Esophagus muscularis mucosa (tissue), 3 donors: Measurements from ENCODE around the gene AP1S3.

Experiments
- POLR2A ChIP-seq: fragments of 450-650 bp; IDR thresholded peaks from one replicate; pipeline ENCODE4 v1.6.1; 2017; ENCODE audit warnings: antibody characterized with exemption, moderate library complexity, mild to moderate bottlenecking, low read depth
- TF ChIP-seq, protein P1 (sequence below), 3 experiments: fragments of 200-600 bp in 2 of 3; fragments of 450-650 bp in 1 of 3; sonication (generic) in 2 of 3; IDR thresholded peaks; one replicate each; pipeline ENCODE4 v1.5.1; 2017 to 2019; ENCODE audit warnings: antibody characterized with exemption in 3 of 3, mild to moderate bottlenecking in 2 of 3, moderate library complexity in 1 of 3

DNA sequence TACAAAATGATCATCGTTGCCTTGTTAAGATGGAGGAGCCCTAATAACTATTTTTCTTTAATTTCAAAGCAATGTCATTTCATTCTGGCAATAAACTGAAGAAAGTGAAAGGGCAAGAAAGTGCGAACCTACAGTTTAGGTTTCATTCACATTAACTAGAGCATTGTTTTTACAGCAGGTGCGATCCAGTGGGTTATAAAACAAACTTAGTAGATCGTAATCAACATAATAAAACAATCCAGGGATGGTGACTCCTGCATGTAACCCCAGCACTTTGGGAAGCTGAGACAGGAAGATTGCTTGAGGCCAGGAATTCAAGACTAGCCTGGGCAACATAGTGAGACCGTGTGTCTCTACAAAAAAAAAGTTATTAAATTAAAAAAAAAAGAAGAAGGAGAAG lies 51.1 kb downstream of the AP1S3 start:
- TF ChIP-seq, protein P1, sequence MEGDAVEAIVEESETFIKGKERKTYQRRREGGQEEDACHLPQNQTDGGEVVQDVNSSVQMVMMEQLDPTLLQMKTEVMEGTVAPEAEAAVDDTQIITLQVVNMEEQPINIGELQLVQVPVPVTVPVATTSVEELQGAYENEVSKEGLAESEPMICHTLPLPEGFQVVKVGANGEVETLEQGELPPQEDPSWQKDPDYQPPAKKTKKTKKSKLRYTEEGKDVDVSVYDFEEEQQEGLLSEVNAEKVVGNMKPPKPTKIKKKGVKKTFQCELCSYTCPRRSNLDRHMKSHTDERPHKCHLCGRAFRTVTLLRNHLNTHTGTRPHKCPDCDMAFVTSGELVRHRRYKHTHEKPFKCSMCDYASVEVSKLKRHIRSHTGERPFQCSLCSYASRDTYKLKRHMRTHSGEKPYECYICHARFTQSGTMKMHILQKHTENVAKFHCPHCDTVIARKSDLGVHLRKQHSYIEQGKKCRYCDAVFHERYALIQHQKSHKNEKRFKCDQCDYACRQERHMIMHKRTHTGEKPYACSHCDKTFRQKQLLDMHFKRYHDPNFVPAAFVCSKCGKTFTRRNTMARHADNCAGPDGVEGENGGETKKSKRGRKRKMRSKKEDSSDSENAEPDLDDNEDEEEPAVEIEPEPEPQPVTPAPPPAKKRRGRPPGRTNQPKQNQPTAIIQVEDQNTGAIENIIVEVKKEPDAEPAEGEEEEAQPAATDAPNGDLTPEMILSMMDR (IDR thresholded peaks at IDR 0.05), result no peak
- no peak for TF ChIP-seq POLR2A
